HG02798 (cell line): ENCODE results near the gene PSMB10.
"Not testable (repeated sequence)": the region's sequence is repeated elsewhere in the genome, so short reads cannot be mapped to it uniquely, and the experiment has no call there.

Experiments used
- ATAC-seq: cut with Tn5 transposase; IDR thresholded peaks from one replicate; pipeline ENCODE4 v1.9.1; 2021; ENCODE audit warnings: mild to moderate bottlenecking; ENCODE audit not compliant: unreplicated experiment, poor library complexity

The PSMB10 gene

GRCh38 chr16:67928147-67928546 lies 8.5 kb downstream of the PSMB10 start:
- ATAC-seq = no peak

GRCh38 chr16:67927131-67927941 lies 9.3 kb downstream of the PSMB10 start:
- no peak for ATAC-seq

DNA sequence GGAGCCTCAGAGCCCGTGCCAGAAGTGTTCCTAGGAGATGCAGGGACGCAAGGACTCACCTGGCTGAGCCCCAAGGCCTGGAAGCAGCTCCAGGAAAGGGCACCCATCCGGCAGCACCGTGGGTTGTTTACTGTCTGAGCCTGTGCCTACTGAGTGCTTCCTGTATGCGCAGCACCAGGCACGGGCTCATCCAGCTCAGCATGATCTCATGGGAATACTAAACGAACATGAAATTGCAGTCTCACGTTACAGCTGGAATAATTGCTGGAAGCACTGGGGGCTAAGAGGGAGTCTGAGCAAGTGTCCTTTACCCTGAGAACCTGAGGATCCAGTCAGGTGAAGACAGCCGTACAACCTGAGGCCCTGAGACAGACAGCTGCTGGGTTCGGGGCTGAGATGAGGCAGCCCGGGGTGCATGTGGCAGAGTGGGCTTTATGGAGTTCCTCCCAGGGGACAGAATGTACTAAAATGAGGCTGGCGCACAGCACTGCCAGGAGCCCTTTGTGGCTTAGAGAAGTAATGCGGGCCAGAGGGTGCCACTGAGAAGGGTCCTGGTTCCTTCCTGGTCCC lies 10.4 kb downstream of the PSMB10 start:
- ATAC-seq = no peak

DNA sequence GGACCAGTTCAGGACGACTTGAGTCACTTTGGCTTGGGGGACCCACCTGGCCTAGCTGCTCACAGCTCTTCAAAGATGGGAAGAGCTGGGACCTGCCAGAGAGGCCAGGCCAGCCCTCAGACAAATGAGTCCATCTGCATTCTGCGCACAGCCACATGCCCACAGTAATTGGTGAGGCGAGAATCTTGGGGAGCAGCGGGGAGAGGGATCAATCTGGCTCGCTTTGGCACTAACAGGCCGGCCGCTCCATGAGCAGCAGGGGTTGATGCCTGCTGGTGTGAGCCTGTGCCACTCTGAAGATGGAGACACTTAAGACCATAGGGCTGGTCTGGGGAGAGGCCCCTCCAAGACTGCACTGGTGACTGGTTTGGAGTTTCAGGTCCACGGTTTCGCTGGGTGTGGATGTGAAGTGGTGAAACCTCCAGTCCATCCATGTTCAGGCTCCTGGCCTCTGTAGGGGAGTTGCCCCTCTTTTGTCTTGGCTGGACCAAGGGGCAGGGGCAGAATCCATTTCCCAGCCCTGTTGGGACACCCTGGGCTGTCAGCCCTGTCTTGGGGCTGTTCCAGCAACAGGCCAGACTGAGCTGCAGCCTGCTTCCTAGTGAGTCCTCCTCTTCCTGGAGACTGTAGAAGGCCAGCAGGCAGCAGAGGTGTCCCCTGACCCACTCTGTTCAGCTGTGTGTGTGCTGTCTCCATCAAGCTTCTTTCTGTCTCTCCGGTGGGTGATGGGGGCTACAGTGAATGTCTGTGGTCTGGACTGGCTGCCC lies 12.3 kb downstream of the PSMB10 start:
- ATAC-seq = no peak

DNA sequence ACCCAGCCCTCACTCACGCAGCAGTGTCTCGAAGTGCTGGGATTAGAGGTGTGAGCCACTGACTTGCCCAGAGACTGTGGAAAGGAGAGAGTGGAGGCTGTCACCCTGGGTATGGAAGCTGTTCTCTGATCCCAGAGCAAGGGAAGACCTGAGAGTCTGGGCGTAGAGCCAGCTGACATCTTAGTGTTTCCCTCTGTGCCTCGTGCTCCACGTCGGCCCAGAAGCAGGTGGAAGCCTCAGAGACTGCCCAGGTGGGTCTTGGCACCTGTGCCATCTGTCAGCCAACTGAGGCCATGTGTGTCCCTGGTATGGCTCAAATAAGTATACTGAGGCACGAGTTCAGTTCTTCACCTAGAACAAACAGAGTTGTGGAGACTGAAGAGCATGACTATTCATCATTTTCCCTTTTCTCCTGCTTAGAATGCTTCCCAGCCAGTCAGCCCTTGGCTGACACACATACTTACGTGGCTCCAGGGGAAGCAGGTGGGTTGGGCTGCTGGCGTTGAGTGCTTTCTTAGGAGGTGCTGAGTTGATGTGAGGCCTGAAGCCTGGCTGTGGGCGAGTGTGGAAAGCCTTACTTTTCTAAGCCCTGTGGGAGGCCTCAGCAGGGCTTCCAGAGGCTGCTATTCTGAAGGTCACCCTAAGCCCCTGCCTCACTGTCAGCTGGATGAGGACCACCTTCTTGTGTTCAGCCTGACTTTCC lies 13.1 kb downstream of the PSMB10 start:
- no peak for ATAC-seq

- ATAC-seq = no peak
These were observed 13.9 kb downstream of the PSMB10 start for GRCh38 chr16:67922740-67923139.

DNA sequence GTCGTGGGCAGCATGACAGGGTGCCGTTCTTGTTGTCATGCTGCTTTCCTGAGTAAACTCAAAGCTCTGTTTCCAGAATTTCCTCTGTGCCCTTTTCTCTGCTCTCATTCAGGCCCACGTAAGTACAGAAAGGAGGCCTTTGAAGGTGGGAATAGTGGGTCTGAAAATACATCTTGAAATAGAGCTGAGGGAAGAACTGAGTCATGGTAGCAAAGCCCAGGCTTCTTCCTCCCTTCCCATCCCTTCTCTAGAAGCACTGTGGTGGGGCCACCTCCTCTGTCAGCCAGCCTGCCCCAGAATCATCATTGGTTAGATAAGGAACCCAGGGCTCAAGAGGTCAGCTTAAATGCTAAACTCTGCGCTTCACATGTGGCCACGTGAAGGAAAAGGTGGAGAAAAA lies 14.4 kb downstream of the PSMB10 start:
- ATAC-seq = no peak

DNA sequence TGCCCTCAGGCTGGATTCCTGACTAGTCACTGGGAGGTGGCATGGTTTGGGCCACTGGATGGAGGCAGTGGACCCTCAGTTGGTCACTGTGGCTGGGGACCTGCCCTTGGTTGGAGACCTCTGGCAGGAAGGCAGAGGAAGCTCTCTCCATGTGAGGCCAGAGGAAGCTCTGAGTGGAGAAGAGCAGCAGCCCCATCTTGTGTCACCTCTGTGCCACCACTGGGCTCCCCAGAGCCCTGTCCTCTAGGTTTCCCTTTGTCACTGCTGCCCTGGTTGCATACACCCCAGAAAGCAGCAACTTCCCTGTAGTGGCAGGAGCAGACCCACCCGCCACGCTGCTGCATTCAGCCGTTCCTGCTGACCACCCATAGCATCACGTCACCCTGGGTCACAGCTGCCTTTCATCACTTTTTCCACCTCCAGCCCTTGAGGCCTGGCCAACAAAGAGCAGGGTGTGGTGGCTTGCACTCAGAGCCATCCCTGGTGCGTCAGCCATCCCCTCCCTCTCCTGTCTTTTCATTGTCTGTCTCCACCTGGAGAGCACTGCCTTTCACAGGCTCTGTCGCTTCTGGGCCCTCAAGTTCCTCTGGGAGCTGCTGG lies 16.9 kb downstream of the PSMB10 start:
- no peak for ATAC-seq

DNA sequence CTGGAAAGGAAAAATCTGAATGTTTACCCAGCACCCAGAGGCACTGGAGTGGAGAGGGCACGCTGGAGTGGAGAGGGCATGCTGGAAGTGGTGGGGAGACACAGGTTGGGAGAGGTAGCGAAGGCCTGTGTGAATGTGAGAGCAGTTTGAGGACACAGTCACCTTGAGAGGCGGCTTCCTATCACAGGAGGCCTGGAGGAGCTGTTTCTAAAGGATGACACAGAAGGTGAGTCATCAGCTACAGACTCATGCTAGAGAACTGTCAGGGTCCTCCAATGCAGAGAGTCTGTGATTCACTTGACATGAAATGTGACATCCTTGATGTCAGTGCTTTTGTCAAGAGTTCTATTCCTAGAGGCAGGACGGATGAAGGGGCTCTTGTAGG lies 18.8 kb downstream of the PSMB10 start:
- ATAC-seq = no peak

DNA sequence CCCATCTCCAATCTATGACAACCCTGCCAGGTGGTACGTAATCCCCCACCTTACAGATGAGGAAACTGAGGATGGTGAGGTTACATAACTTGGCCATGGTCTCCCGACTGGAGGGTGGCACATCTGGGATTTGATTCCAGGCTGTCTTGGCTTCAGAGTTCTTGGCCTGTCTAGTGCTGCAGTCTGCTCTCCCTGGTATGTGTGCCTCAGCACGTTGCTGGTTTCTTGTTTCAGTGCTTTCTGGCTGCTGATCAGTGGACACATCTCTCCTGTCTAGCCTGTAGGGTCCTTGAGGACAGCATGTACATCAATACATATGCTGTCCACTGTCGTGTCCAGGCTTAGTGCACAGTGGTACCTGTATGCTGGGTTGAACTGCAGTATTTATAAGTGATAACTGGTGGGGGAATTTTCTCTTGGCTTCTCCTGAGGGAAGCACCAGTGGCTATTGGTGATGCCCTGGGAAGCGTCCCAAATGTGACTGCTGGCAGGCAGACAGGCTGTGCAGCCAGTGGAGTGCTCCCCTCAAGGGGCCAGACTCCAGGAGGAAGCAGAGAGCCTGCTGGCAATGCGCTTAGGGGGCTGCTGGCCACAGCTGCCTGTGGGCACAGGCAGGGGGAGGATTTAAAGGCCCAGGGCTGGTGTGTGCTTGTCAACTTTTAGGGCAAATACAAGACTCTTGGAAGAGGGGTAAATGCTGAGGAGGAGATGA lies 19.4 kb downstream of the PSMB10 start:
- no peak for ATAC-seq

GRCh38 chr16:67915831-67916723 lies 20.6 kb downstream of the PSMB10 start:
- no peak for ATAC-seq

GRCh38 chr16:67915496-67915769 lies 21.2 kb downstream of the PSMB10 start:
- not testable (repeated sequence) for ATAC-seq

GRCh38 chr16:67914758-67915495 lies 21.7 kb downstream of the PSMB10 start:
- no peak for ATAC-seq

- peak; percentile 59 for ATAC-seq
These were observed 26.5 kb downstream of the PSMB10 start for GRCh38 chr16:67910158-67910557.

DNA sequence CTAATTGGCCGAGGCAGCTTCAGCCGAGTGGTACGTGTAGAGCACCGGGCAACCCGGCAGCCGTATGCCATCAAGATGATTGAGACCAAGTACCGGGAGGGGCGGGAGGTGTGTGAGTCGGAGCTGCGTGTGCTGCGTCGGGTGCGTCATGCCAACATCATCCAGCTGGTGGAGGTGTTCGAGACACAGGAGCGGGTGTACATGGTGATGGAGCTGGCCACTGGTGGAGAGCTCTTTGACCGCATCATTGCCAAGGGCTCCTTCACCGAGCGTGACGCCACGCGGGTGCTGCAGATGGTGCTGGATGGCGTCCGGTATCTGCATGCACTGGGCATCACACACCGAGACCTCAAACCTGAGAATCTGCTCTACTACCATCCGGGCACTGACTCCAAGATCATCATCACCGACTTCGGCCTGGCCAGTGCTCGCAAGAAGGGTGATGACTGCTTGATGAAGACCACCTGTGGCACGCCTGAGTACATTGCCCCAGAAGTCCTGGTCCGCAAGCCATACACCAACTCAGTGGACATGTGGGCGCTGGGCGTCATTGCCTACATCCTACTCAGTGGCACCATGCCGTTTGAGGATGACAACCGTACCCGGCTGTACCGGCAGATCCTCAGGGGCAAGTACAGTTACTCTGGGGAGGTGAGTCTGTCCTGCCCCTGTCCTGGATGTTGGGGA lies 27.5 kb downstream of the PSMB10 start:
- ATAC-seq = no peak

DNA sequence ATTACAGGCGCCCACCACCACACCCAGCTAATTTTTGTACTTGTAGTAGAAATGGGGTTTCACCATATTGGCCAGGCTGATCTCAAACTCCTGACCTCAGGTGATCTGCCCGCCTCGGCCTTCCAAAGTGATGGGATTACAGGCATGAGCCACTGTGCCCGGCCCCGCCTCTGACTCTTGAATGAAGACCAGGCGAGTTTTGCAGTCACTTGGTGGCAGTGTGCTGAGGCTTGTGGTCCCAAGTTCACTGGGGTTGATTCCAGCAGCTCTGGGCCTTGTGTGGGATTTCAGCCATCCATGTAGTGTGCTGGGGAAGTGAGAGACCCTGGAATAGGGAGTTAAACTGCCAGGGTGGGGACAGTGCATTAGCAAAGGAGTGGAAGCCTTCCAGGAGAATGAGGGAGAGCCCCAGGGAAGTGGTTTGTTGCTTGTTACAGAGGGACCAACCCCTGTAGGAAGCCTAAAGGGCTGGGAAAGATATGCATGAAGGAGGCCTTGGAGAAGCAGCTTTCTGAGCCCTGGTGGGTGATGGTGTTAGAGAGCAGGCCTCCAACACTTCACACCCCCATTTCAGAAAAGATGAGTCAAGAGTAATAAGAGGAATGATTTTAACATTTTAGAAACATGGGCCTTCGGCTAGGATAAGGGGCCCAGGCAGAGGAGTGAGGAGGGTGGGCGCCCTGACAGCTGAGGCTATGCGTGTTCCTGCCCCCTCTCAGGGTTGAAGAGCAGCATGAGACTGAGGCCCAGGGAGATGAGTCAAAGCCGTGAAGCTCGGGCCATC lies 29.1 kb downstream of the PSMB10 start:
- no peak for ATAC-seq

GRCh38 chr16:67902831-67903230 lies 33.8 kb downstream of the PSMB10 start:
- ATAC-seq = no peak
